Endothelial cell (in vitro differentiated cells): Measurements from ENCODE around the gene PTPRD. TPM values are rescaled to one million over a fixed set of nuclear protein-coding genes. Genes with fewer than 3 reads are reported as not detected.

Source experiments
- DNase-seq: peaks from one replicate; pipeline ENCODE4 v3.0.0; 2021; ENCODE audit warnings: low spot score
- H3K27ac Mint-ChIP-seq: one replicate; pipeline ENCODE4 v1.8.0; 2021; ENCODE audit warnings: mixed read lengths, inconsistent platforms; ENCODE audit not compliant: unreplicated experiment
- H3K27me3 Mint-ChIP-seq: one replicate; pipeline ENCODE4 v1.8.0; 2021; ENCODE audit warnings: mild to moderate bottlenecking, moderate library complexity, mixed read lengths, inconsistent platforms; ENCODE audit not compliant: unreplicated experiment
- H3K36me3 Mint-ChIP-seq: one replicate; pipeline ENCODE4 v1.8.0; 2021; ENCODE audit warnings: mild to moderate bottlenecking, low read depth, mixed read lengths, inconsistent platforms; ENCODE audit not compliant: unreplicated experiment
- H3K4me1 Mint-ChIP-seq: one replicate; pipeline ENCODE4 v1.8.0; 2021; ENCODE audit warnings: mild to moderate bottlenecking, mixed read lengths, inconsistent platforms; ENCODE audit not compliant: unreplicated experiment
- H3K4me3 Mint-ChIP-seq: one replicate; pipeline ENCODE4 v1.8.0; 2021; ENCODE audit warnings: mild to moderate bottlenecking, mixed read lengths, inconsistent platforms; ENCODE audit not compliant: unreplicated experiment
- H3K9me3 Mint-ChIP-seq: one replicate; pipeline ENCODE4 v1.8.0; 2021; ENCODE audit warnings: mixed read lengths, inconsistent platforms; ENCODE audit not compliant: unreplicated experiment
- CTCF ChIP-seq: fragments of 200-600 bp; sonication (generic); IDR thresholded peaks from one replicate; pipeline ENCODE4 v1.5.0; 2021; ENCODE audit warnings: antibody characterized with exemption; ENCODE audit not compliant: unreplicated experiment
- total RNA-seq: library from RNA; stranded (reverse); fragmentation: NEBNext Ultra II Directional; extraction: Animal tissue kit (Norgen Biotek cat#: 25700); gene quantifications from one replicate; pipeline ENCODE4 v1.2.1, GENCODE V29; 2021; ENCODE audit not compliant: unreplicated experiment

Gene PTPRD
- total RNA-seq, 1 donor from 2014 or later = 47.8 TPM

DNA sequence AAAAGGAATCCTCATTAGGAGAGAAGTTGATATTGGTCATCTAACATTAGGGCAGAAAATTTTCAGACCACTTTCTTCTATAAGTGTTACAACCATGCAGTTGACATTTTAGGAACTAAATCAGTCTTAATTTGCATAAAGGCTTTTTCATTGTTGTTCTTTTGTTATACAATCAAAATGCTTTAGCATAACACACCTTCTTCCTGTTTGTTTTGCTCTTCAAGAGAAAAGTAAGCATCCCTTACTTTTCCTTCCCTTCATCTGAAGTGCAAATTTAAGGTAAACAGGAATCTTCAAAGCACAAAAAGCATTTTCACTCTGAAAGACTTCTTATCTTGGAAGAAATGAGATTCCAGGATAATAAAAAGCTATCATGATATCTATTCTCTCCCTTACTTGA, 273.6 kb downstream of the PTPRD start:
- H3K4me3 Mint-ChIP-seq = no peak overlapping the region

GRCh38 chr9:10331157-10331556, 281.6 kb downstream of the PTPRD start:
- Mint-ChIP-seq H3K36me3 (no peaks in the 10 kb centered on the region), H3K4me3 (no peak overlapping the region), H3K9me3 (no peaks in the 10 kb centered on the region), H3K27me3 (no peaks in the 10 kb centered on the region), H3K4me1 (no peaks in the 10 kb centered on the region), H3K27ac (no peak overlapping the region)
- TF ChIP-seq CTCF = no peak
- DNase-seq = no peak

More for the DNA sequence above, 273.6 kb downstream of the PTPRD start:
- DNase-seq = no peak
- TF ChIP-seq CTCF = no peak
- H3K4me1 Mint-ChIP-seq = peaks cover 22% of the 10 kb centered on the region
- H3K27me3 Mint-ChIP-seq = no peaks in the 10 kb centered on the region
- no peaks in the 10 kb centered on the region for H3K9me3 Mint-ChIP-seq
- no peaks in the 10 kb centered on the region for H3K36me3 Mint-ChIP-seq
- H3K27ac Mint-ChIP-seq = no peak overlapping the region

DNA sequence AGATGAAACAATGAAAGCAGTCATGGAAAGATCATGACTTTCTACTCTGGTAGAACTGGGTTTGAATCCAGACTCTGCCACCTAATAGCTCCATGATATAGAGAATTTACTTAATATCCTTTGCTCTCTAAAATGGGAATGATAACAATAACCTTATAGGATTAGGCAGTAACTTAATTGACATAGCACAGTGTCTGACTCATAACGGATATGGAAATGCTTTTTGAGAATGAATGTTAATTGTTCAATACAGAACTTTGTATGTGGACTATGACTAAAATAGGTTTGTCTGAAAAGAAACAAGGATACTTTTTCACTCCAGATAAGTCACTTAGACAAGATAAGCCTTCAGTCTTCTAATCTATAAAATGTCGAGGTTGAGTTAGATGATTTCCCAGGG, 330.7 kb downstream of the PTPRD start:
- H3K27ac Mint-ChIP-seq = no peak overlapping the region
- no peaks in the 10 kb centered on the region for H3K4me1 Mint-ChIP-seq
- no peak overlapping the region for H3K4me3 Mint-ChIP-seq
- TF ChIP-seq CTCF = no peak
- DNase-seq = no peak
- H3K36me3 Mint-ChIP-seq = no peaks in the 10 kb centered on the region
- no peaks in the 10 kb centered on the region for H3K27me3 Mint-ChIP-seq
- no peaks in the 10 kb centered on the region for H3K9me3 Mint-ChIP-seq

- DNase-seq = no peak
- no peaks in the 10 kb centered on the region for H3K36me3 Mint-ChIP-seq
- H3K27ac Mint-ChIP-seq = no peak overlapping the region
- TF ChIP-seq CTCF = no peak
- H3K4me3 Mint-ChIP-seq = no peak overlapping the region
- no peaks in the 10 kb centered on the region for H3K4me1 Mint-ChIP-seq
- H3K9me3 Mint-ChIP-seq = no peaks in the 10 kb centered on the region
- H3K27me3 Mint-ChIP-seq = no peaks in the 10 kb centered on the region
Measured at GRCh38 chr9:10274988-10275387, 337.8 kb downstream of the PTPRD start.

GRCh38 chr9:10274175-10274574, 338.6 kb downstream of the PTPRD start:
- no peak for TF ChIP-seq CTCF
- no peak overlapping the region for H3K27ac Mint-ChIP-seq
- H3K4me1 Mint-ChIP-seq = no peaks in the 10 kb centered on the region
- H3K9me3 Mint-ChIP-seq = no peaks in the 10 kb centered on the region
- DNase-seq = no peak
- H3K27me3 Mint-ChIP-seq = no peaks in the 10 kb centered on the region
- H3K4me3 Mint-ChIP-seq = no peak overlapping the region
- H3K36me3 Mint-ChIP-seq = no peaks in the 10 kb centered on the region
